HepG2 (cell line): Measurements from ENCODE around the gene LAMB3. TPM values are rescaled to one million over a fixed set of nuclear protein-coding genes. Genes with fewer than 3 reads are reported as not detected.

ENCODE experiments used
- ATAC-seq: fragments of 200-7000 bp; cut with Tn5 transposase; 3 replicates; pipeline ENCODE4 v1.9.1; 2020; ENCODE audit warnings: mild to moderate bottlenecking, moderate library complexity
- BruUV-seq: library from RNA; stranded (reverse); fragments of 400-500 nt; replicated peaks from 2 replicates; lab custom pipeline; 2021; lab: Mats Ljungman, UMichigan
- CTCF ChIA-PET: fragments of 300-600 bp; formaldehyde crosslinking; extraction: SDS; loops from one replicate; lab custom pipeline; 2021; ENCODE audit warnings: low total read pairs, inconsistent platforms, low intra/inter-chr PET ratio; lab: Yijun Ruan, JAX
- POLR2A ChIA-PET: fragments of 350-600 bp; sonication (Branson Sonifier 250); formaldehyde crosslinking; loops from one replicate; lab custom pipeline; 2020; ENCODE audit warnings: antibody characterized with exemption, inconsistent platforms; lab: Yijun Ruan, JAX
- DNase-seq: peaks from one replicate; pipeline ENCODE4 v3.0.0-alpha.2; 2015; ENCODE audit warnings: low spot score
- FAIRE-seq: peaks from 3 replicates; lab custom pipeline; 2011; peaks lifted over from hg19 to GRCh38; lab: Jason Lieb, UNC
- H2AFZ ChIP-seq: one replicate; pipeline ENCODE4 v1.6.1; 2011; ENCODE audit warnings: low read length, inconsistent platforms
- H3K27ac ChIP-seq: fragments of 300-600 bp; 3 replicates; pipeline ENCODE4 v1.8.0; 2011; ENCODE audit warnings: mixed run types, mild to moderate bottlenecking, mixed read lengths, low read length, inconsistent platforms; ENCODE audit not compliant: insufficient read depth; ENCODE audit errors: extremely low read length
- H3K27me3 ChIP-seq, 2 experiments: fragments of 200-600 bp in 1 of 2; 2 replicates in 1 of 2; 3 replicates in 1 of 2; pipeline versions ENCODE4 v1.6.0 to v1.8.0; 2011; ENCODE audit warnings: low read length in 2 of 2, mild to moderate bottlenecking in 2 of 2, moderate library complexity in 2 of 2, inconsistent platforms in 1 of 2; ENCODE audit not compliant: insufficient read depth in 2 of 2, control insufficient read depth in 1 of 2
- H3K36me3 ChIP-seq, 2 experiments: fragments of 200-600 bp in 1 of 2; replicated peaks in 1 of 2; 2 replicates in 1 of 2; 3 replicates in 1 of 2; pipeline versions ENCODE4 v1.5.1 to v1.8.0; 2011; ENCODE audit warnings: low read length in 2 of 2, inconsistent platforms in 1 of 2; ENCODE audit not compliant: insufficient read depth in 2 of 2, control insufficient read depth in 1 of 2
- H3K4me1 ChIP-seq: 2 replicates; pipeline ENCODE4 v1.5.1; 2012; ENCODE audit warnings: low read length, inconsistent platforms; ENCODE audit not compliant: insufficient read depth
- H3K4me2 ChIP-seq: 2 replicates; pipeline ENCODE4 v1.6.0; 2011; ENCODE audit warnings: low read depth, low read length, inconsistent platforms
- H3K4me3 ChIP-seq, 3 experiments: fragments of 200-600 bp in 1 of 3; sonication (generic), shearing (Covaris generic) in 1 of 3; replicated peaks in 1 of 3; 2 replicates each; pipeline ENCODE4 v1.5.1; 2011 to 2016; ENCODE audit warnings: low read length in 3 of 3, inconsistent platforms in 2 of 3, low read depth in 2 of 3, mild to moderate bottlenecking in 2 of 3, control low read depth in 1 of 3, mixed read lengths in 1 of 3; ENCODE audit not compliant: insufficient read depth in 1 of 3
- H3K79me2 ChIP-seq: one replicate; pipeline ENCODE4 v1.6.1; 2011; ENCODE audit warnings: low read length, inconsistent platforms; ENCODE audit not compliant: insufficient read depth
- H3K9ac ChIP-seq: 2 replicates; pipeline ENCODE4 v1.6.0; 2011; ENCODE audit warnings: mild to moderate bottlenecking, low read depth, low read length, inconsistent platforms; ENCODE audit not compliant: insufficient read depth
- H3K9me3 ChIP-seq: 2 replicates; pipeline ENCODE4 v1.5.1; 2012; ENCODE audit warnings: mild to moderate bottlenecking, low read length
- H4K20me1 ChIP-seq: 2 replicates; pipeline ENCODE4 v1.6.0; 2011; ENCODE audit warnings: inconsistent platforms, mild to moderate bottlenecking, low read length, moderate library complexity; ENCODE audit not compliant: insufficient read depth
- GPN1 ChIP-seq: sonication (generic); formaldehyde crosslinking; IDR thresholded peaks from 2 replicates; pipeline ENCODE4 v1.5.1; 2020; ENCODE audit warnings: missing genetic modification reagents, borderline replicate concordance
- GTF3A ChIP-seq: sonication (generic); formaldehyde crosslinking; conservative IDR thresholded peaks from 2 replicates; pipeline ENCODE4 v1.4.0; 2020; ENCODE audit warnings: mild to moderate bottlenecking, missing genetic modification reagents
- HOXA3 ChIP-seq: sonication (generic); formaldehyde crosslinking; IDR thresholded peaks from 2 replicates; pipeline ENCODE4 v1.5.0; 2020; ENCODE audit warnings: missing genetic modification reagents
- MAFF ChIP-seq: IDR thresholded peaks from 2 replicates; pipeline ENCODE4 v1.6.1; 2011; ENCODE audit warnings: low read depth, low read length, improper control_type of control experiment
- NFYB ChIP-seq: sonication (generic); formaldehyde crosslinking; IDR thresholded peaks from 2 replicates; pipeline ENCODE4 v1.4.0; 2020; ENCODE audit warnings: missing genetic modification reagents
- NPAS2 ChIP-seq: sonication (generic); formaldehyde crosslinking; IDR thresholded peaks from 2 replicates; pipeline ENCODE4 v1.8.0; 2022; ENCODE audit warnings: mild to moderate bottlenecking, missing genetic modification reagents, borderline replicate concordance
- NRL ChIP-seq: sonication (generic); formaldehyde crosslinking; IDR thresholded peaks from 2 replicates; pipeline ENCODE4 v1.5.0; 2020; ENCODE audit warnings: missing genetic modification reagents, mild to moderate bottlenecking, moderate library complexity, borderline replicate concordance
- THYN1 ChIP-seq: sonication (generic); formaldehyde crosslinking; IDR thresholded peaks from 2 replicates; pipeline ENCODE4 v1.8.1; 2023; ENCODE audit warnings: low read depth, mild to moderate bottlenecking, moderate library complexity, missing genetic modification reagents, borderline replicate concordance
- ZNF292 ChIP-seq: sonication (generic); formaldehyde crosslinking; IDR thresholded peaks from 2 replicates; pipeline ENCODE4 v1.8.1; 2022; ENCODE audit warnings: mild to moderate bottlenecking, low read depth, missing genetic modification reagents, borderline replicate concordance
- WGBS: methylation state at CpG from one replicate; pipeline ENCODE4 v1.1.6; 2017; ENCODE audit warnings: low lambda C conversion rate; 5-methylcytosine and 5-hydroxymethylcytosine counted together
- in situ Hi-C: cut with HindIII; loops from 2 replicates; pipeline ENCODE4 v1.10.0; 2017; ENCODE audit warnings: low pct_unique_long_range_greater_than_20kb; ENCODE audit not compliant: extremely low pct_ligation_motif_present
- intact Hi-C: fragments of 100-400 bp; cut with micrococcal nuclease; formaldehyde crosslinking; loops from one replicate; pipeline ENCODE4 v1.10.0; 2022; ENCODE audit not compliant: unreplicated experiment
- polyA plus RNA-seq, 8 experiments: library from polyadenylated mRNA; depleted of rRNA in 3 of 8; stranded (reverse) in 7 of 8; unstranded in 1 of 8; fragments of >200 nt; fragmentation: Illumina TruSeq in 4 of 8; extraction: Trizol in 4 of 8; gene quantifications; 2 replicates each; pipeline versions ENCODE4 v1.2.1 to v1.2.3, GENCODE V29; 2011 to 2016; ENCODE audit warnings: low read depth in 4 of 8, missing spikeins in 1 of 8, mixed read lengths in 1 of 8; ENCODE audit not compliant: insufficient read depth in 1 of 8
- total RNA-seq, 5 experiments: library from RNA; depleted of rRNA; stranded (reverse); fragments of >200 nt; fragmentation: Illumina TruSeq; extraction: Trizol; gene quantifications; 2 replicates each; pipeline ENCODE4 v1.2.3, GENCODE V29; 2016; ENCODE audit warnings: low read depth in 1 of 5
- TF ChIP-seq, protein P1 (sequence below): IDR thresholded peaks from 2 replicates; pipeline ENCODE4 v1.6.1; 2016; ENCODE audit warnings: control low read depth
- TF ChIP-seq, protein P2 (sequence below): sonication (generic); formaldehyde crosslinking; IDR thresholded peaks from 2 replicates; pipeline ENCODE4 v1.5.0; 2020; ENCODE audit warnings: missing genetic modification reagents, mild to moderate bottlenecking, borderline replicate concordance
- TF ChIP-seq, protein P3 (sequence below), 2 experiments: sonication (generic) in 1 of 2; formaldehyde crosslinking in 1 of 2; IDR thresholded peaks; 2 replicates each; pipeline versions ENCODE4 v1.4.0 to v1.6.1; 2016 to 2020; ENCODE audit warnings: borderline replicate concordance in 1 of 2, low read depth in 1 of 2, mild to moderate bottlenecking in 1 of 2, missing genetic modification reagents in 1 of 2

LAMB3 gene
- total and polyA plus RNA-seq, 2 of the 13 experiments (the other 11 are each of a cell fraction or from before 2014, with no cell fraction given) = 0.18 to 0.24 TPM

DNA sequence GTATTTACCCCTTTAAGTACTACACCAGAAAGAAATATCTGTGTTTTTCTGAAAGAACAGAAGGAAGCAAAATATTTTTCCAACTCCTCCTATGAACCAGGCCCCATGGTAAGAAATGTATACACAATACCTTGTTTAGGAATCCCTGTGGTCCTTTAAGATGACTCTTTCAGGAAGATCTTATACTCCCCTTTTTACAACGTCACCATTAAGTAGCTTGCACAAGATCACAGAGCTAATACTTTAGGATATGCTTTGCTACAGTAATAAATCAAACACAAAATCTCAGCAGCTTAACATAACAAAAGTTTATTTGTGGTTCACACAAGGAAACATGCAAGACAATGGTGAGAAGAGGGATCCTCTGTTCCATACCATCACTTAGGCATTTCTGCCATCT, 8.8 kb upstream of the LAMB3 start:
- no peak for ATAC-seq
- H3K27ac ChIP-seq = no peak overlapping the region
- ChIA-PET CTCF (no interaction called here), POLR2A (no interaction called here)
- WGBS = 48% methylated on average over 1 of the region's 1 CpG
- 0 out of 5 replicates have a peak, but pooled peaks cover 0 to 3% of the 10 kb centered on the region in 2 experiments for H3K27me3 ChIP-seq
- H3K9me3 ChIP-seq = no peaks in the 10 kb centered on the region
- no TSS peak for BruUV-seq
- no peaks in the 10 kb centered on the region for H4K20me1 ChIP-seq
- intact Hi-C loops (no loop called here), in situ Hi-C loops (no loop called here)
- peaks cover 23% of the 10 kb centered on the region for H3K4me1 ChIP-seq
- H3K79me2 ChIP-seq = no peaks in the 10 kb centered on the region
- FAIRE-seq = no peak
- H3K4me2 ChIP-seq = no peak overlapping the region
- no peak overlapping the region for H3K4me3 ChIP-seq
- TF ChIP-seq, protein P1, sequence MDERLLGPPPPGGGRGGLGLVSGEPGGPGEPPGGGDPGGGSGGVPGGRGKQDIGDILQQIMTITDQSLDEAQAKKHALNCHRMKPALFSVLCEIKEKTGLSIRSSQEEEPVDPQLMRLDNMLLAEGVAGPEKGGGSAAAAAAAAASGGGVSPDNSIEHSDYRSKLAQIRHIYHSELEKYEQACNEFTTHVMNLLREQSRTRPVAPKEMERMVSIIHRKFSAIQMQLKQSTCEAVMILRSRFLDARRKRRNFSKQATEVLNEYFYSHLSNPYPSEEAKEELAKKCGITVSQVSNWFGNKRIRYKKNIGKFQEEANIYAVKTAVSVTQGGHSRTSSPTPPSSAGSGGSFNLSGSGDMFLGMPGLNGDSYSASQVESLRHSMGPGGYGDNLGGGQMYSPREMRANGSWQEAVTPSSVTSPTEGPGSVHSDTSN = no peak
- TF ChIP-seq MAFF (no peak), GPN1 (no peak)
- TF ChIP-seq, protein P2, sequence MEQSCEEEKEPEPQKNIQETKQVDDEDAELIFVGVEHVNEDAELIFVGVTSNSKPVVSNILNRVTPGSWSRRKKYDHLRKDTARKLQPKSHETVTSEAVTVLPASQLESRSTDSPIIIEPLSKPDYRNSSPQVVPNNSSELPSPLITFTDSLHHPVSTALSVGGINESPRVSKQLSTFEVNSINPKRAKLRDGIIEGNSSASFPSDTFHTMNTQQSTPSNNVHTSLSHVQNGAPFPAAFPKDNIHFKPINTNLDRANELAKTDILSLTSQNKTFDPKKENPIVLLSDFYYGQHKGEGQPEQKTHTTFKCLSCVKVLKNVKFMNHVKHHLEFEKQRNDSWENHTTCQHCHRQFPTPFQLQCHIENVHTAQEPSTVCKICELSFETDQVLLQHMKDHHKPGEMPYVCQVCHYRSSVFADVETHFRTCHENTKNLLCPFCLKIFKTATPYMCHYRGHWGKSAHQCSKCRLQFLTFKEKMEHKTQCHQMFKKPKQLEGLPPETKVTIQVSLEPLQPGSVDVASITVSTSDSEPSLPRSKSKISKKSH (CRISPR knock-in tag) = no peak
- H2AFZ ChIP-seq = no peak overlapping the region
- no peak overlapping the region for H3K9ac ChIP-seq
- H3K36me3 ChIP-seq = no peaks in the 10 kb centered on the region
- DNase-seq = no peak

DNA sequence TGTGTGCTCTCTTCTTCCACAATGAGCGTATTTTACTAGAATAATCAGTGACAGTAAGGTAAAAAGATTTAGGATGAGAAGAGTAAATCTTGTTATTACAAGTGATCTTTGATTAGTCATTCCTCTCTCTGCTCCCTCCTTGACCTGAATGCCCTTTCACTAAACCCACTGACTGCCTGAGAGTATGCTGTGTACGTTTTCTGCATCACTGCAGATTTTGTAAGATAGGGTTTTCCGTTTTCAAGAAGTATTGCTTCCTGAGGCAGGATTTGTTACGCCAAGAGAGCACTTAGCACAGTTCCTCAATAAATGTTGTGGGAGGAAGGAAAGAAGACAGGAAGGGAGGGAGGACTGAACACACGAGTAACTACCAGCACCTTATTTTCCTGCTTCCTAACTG, 7.7 kb upstream of the LAMB3 start:
- H3K9ac ChIP-seq = no peak overlapping the region
- no peaks in the 10 kb centered on the region for H3K79me2 ChIP-seq
- ChIA-PET CTCF (no interaction called here), POLR2A (no interaction called here)
- in situ Hi-C loops (no loop called here), intact Hi-C loops (no loop called here)
- peaks cover 27% of the 10 kb centered on the region for H3K4me1 ChIP-seq
- FAIRE-seq (no peak), ATAC-seq (no peak), DNase-seq (no peak)
- no peaks in the 10 kb centered on the region for H3K9me3 ChIP-seq
- H3K4me2 ChIP-seq = no peak overlapping the region
- no peak overlapping the region for H3K4me3 ChIP-seq
- H2AFZ ChIP-seq = no peak overlapping the region
- H3K27ac ChIP-seq = no peak overlapping the region
- WGBS = 30% methylated on average over 5 of the region's 5 CpGs
- no peaks in the 10 kb centered on the region for H3K36me3 ChIP-seq
- H4K20me1 ChIP-seq = no peaks in the 10 kb centered on the region
- BruUV-seq = no TSS peak
- H3K27me3 ChIP-seq = peaks cover 2 to 3% of the 10 kb centered on the region in 2 experiments; a peak in 1 of 5 replicates
- TF ChIP-seq NFYB (CRISPR knock-in tag) (no peak), GTF3A (CRISPR knock-in tag) (no peak), NRL (CRISPR knock-in tag) (no peak), NPAS2 (CRISPR knock-in tag) (no peak), ZNF292 (CRISPR knock-in tag) (no peak), HOXA3 (no peak), THYN1 (CRISPR knock-in tag) (no peak)
- TF ChIP-seq, protein P3, sequence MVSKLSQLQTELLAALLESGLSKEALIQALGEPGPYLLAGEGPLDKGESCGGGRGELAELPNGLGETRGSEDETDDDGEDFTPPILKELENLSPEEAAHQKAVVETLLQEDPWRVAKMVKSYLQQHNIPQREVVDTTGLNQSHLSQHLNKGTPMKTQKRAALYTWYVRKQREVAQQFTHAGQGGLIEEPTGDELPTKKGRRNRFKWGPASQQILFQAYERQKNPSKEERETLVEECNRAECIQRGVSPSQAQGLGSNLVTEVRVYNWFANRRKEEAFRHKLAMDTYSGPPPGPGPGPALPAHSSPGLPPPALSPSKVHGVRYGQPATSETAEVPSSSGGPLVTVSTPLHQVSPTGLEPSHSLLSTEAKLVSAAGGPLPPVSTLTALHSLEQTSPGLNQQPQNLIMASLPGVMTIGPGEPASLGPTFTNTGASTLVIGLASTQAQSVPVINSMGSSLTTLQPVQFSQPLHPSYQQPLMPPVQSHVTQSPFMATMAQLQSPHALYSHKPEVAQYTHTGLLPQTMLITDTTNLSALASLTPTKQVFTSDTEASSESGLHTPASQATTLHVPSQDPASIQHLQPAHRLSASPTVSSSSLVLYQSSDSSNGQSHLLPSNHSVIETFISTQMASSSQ (IDR thresholded peaks at IDR 0.05; ENCODE audit: low read depth) = no peak
- TF ChIP-seq, protein P3 (CRISPR knock-in tag; IDR thresholded peaks at IDR 0.05; ENCODE audit: borderline replicate concordance) = no peak
